ENCODE data around the gene PALLD.

- no peak for TF ChIP-seq POLR2AphosphoS5 (IDR thresholded peaks at IDR 0.05)
- TF ChIP-seq CTCF (IDR thresholded peaks at IDR 0.05): no peak
These were observed 215.6 kb downstream of the PALLD start for GRCh38 chr4:168712316-168712890.

Data from sigmoid colon (tissue), 4 donors.